KMS-11 (cell line): ENCODE measurements around the gene GMPPA.

Experiments
- H2AFZ ChIP-seq: fragments of 200-600 bp; sonication (generic); 2 replicates; pipeline ENCODE4 v1.6.1; 2016; ENCODE audit warnings: antibody characterized with exemption, mixed run types, low read depth
- H3K27ac ChIP-seq: fragments of 200-600 bp; sonication (generic); 2 replicates; pipeline ENCODE4 v1.6.1; 2016; ENCODE audit warnings: mild to moderate bottlenecking, mixed run types
- H3K27me3 ChIP-seq: fragments of 200-600 bp; sonication (generic); 2 replicates; pipeline ENCODE4 v1.6.1; 2017; ENCODE audit warnings: mild to moderate bottlenecking, low read depth, mixed run types, moderate library complexity; ENCODE audit not compliant: insufficient read depth
- H3K36me3 ChIP-seq: fragments of 200-600 bp; sonication (generic); 2 replicates; pipeline ENCODE4 v1.6.1; 2017; ENCODE audit warnings: mild to moderate bottlenecking, mixed run types; ENCODE audit not compliant: insufficient read depth
- H3K4me1 ChIP-seq: fragments of 200-600 bp; sonication (generic); 2 replicates; pipeline ENCODE4 v1.6.1; 2016; ENCODE audit warnings: mild to moderate bottlenecking, low read depth, mixed run types; ENCODE audit not compliant: poor library complexity, severe bottlenecking
- H3K4me2 ChIP-seq: fragments of 200-600 bp; sonication (generic); 2 replicates; pipeline ENCODE4 v1.7.0; 2016; ENCODE audit warnings: mild to moderate bottlenecking, mixed run types
- H3K4me3 ChIP-seq: fragments of 200-600 bp; sonication (generic); IDR thresholded peaks from 2 replicates; pipeline ENCODE4 v1.6.1; 2017; ENCODE audit warnings: low read depth, low read length, mixed read lengths; ENCODE audit not compliant: insufficient read depth
- H3K79me2 ChIP-seq: fragments of 200-600 bp; sonication (generic); 2 replicates; pipeline ENCODE4 v1.6.1; 2016; ENCODE audit warnings: low read depth, mixed run types; ENCODE audit not compliant: insufficient read depth
- H3K9ac ChIP-seq: fragments of 200-600 bp; sonication (generic); 2 replicates; pipeline ENCODE4 v1.6.1; 2016; ENCODE audit warnings: mild to moderate bottlenecking, mixed run types
- H4K20me1 ChIP-seq: fragments of 200-600 bp; sonication (generic); 2 replicates; pipeline ENCODE4 v1.6.1; 2016; ENCODE audit warnings: mild to moderate bottlenecking, mixed run types; ENCODE audit not compliant: insufficient read depth
- CTCF ChIP-seq: fragments of 200-600 bp; sonication (generic); conservative IDR thresholded peaks from 2 replicates; pipeline ENCODE4 v1.6.1; 2017; ENCODE audit warnings: low read depth, mild to moderate bottlenecking, antibody characterized with exemption, low read length, moderate library complexity, mixed read lengths

GMPPA gene

GRCh38 chr2:219513787-219514186 lies 15.1 kb downstream of the GMPPA start:
- no peaks in the 10 kb centered on the region for H3K79me2 ChIP-seq
- H2AFZ ChIP-seq, result no peak overlapping the region
- no peak overlapping the region for H3K4me2 ChIP-seq
- H3K27ac ChIP-seq, result no peak overlapping the region
- H3K36me3 ChIP-seq, result no peaks in the 10 kb centered on the region
- peaks cover 5% of the 10 kb centered on the region for H3K4me1 ChIP-seq
- TF ChIP-seq CTCF, result no peak
- H3K9ac ChIP-seq, result no peak overlapping the region
- peaks cover 83% of the 10 kb centered on the region for H3K27me3 ChIP-seq
- no peaks in the 10 kb centered on the region for H4K20me1 ChIP-seq
- H3K4me3 ChIP-seq, result no peak overlapping the region

- Histone ChIP-seq H3K4me3 (no peak within 1 kb of the TSS), H4K20me1 (no peaks in the 10 kb centered on the region), H3K4me2 (no peak within 1 kb of the TSS), H2AFZ (no peak within 1 kb of the TSS), H3K27ac (no peak within 1 kb of the TSS), H3K27me3 (peaks cover 87% of the 10 kb centered on the region), H3K9ac (no peak within 1 kb of the TSS), H3K79me2 (no peaks in the 10 kb centered on the region), H3K36me3 (no peaks in the 10 kb centered on the region), H3K4me1 (peaks cover 5% of the 10 kb centered on the region)
- no peak for TF ChIP-seq CTCF
Observed at GRCh38 chr2:219514196-219514761, 15.6 kb downstream of the GMPPA start, which contains the start of gene ASIC4. Gene ASIC4 (plus strand): TSS chr2:219514482. CDS start chr2:219514725, 243 bp downstream.

GRCh38 chr2:219514836-219515235 lies 16.1 kb downstream of the GMPPA start:
- Histone ChIP-seq H3K4me1 (no peaks in the 10 kb centered on the region), H4K20me1 (no peaks in the 10 kb centered on the region), H3K79me2 (no peaks in the 10 kb centered on the region), H3K4me2 (no peak overlapping the region), H3K27me3 (peaks cover 87% of the 10 kb centered on the region), H3K27ac (no peak overlapping the region), H3K9ac (no peak overlapping the region), H2AFZ (no peak overlapping the region), H3K4me3 (no peak overlapping the region), H3K36me3 (no peaks in the 10 kb centered on the region)
- no peak for TF ChIP-seq CTCF

- no peak overlapping the region for H2AFZ ChIP-seq
- H3K27ac ChIP-seq, result no peak overlapping the region
- no peak overlapping the region for H3K9ac ChIP-seq
- H3K4me1 ChIP-seq, result no peaks in the 10 kb centered on the region
- no peaks in the 10 kb centered on the region for H3K79me2 ChIP-seq
- no peaks in the 10 kb centered on the region for H4K20me1 ChIP-seq
- H3K36me3 ChIP-seq, result no peaks in the 10 kb centered on the region
- peaks cover 93% of the 10 kb centered on the region for H3K27me3 ChIP-seq
- TF ChIP-seq CTCF, result no peak
- H3K4me2 ChIP-seq, result no peak overlapping the region
- no peak overlapping the region for H3K4me3 ChIP-seq
Observed at GRCh38 chr2:219515874-219516629, 17.4 kb downstream of the GMPPA start.
